OCI-LY7 (cell line): Measurements from ENCODE around the gene CCL27. TPM values are rescaled to one million over a fixed set of nuclear protein-coding genes. Genes with fewer than 3 reads are reported as not detected.
A peak's percentile ranks its signal among the peaks of the same experiment; 100 is the strongest.

ENCODE experiments used
- BruUV-seq: library from RNA; stranded (reverse); fragments of 400-500 nt; replicated peaks from 2 replicates; lab custom pipeline; 2021; lab: Mats Ljungman, UMichigan
- CTCF ChIA-PET: fragments of 300-600 bp; sonication (Branson Sonifier 250); formaldehyde crosslinking; loops from one replicate; lab custom pipeline; 2022; ENCODE audit warnings: antibody characterized with exemption; ENCODE audit not compliant: unreplicated experiment; lab: Charles Lee
- POLR2A ChIA-PET: fragments of 300-600 bp; sonication (Branson Sonifier 250); formaldehyde crosslinking; loops from one replicate; lab custom pipeline; 2022; ENCODE audit warnings: antibody characterized with exemption; lab: Charles Lee
- DNase-seq: peaks from one replicate; pipeline ENCODE4 v3.0.0-alpha.2; 2015; ENCODE audit warnings: low spot score
- H2AFZ ChIP-seq: fragments of 200-600 bp; sonication (generic), shearing (Covaris generic); 2 replicates; pipeline ENCODE4 v1.6.1; 2014; ENCODE audit warnings: mild to moderate bottlenecking, antibody characterized with exemption, low read length, moderate library complexity
- H3K27ac ChIP-seq: fragments of 200-600 bp; sonication (generic); 2 replicates; pipeline ENCODE4 v1.5.1; 2014; ENCODE audit warnings: mixed run types, low read depth, mild to moderate bottlenecking, moderate library complexity, low read length, inconsistent platforms; ENCODE audit not compliant: poor library complexity, severe bottlenecking
- H3K36me3 ChIP-seq: fragments of 200-600 bp; sonication (generic); 2 replicates; pipeline ENCODE4 v1.6.1; 2014; ENCODE audit warnings: mild to moderate bottlenecking, antibody characterized with exemption, low read length, moderate library complexity, mixed read lengths; ENCODE audit not compliant: insufficient read depth
- H3K4me1 ChIP-seq: fragments of 200-600 bp; sonication (generic); 2 replicates; pipeline ENCODE4 v1.5.1; 2014; ENCODE audit warnings: mild to moderate bottlenecking, low read length; ENCODE audit not compliant: insufficient read depth, poor library complexity, severe bottlenecking
- H3K4me2 ChIP-seq: fragments of 200-600 bp; sonication (generic); 2 replicates; pipeline ENCODE4 v1.6.1; 2014; ENCODE audit warnings: mild to moderate bottlenecking, low read length
- H3K4me3 ChIP-seq: fragments of 200-600 bp; sonication (generic); 2 replicates; pipeline ENCODE4 v1.5.1; 2014; ENCODE audit warnings: mild to moderate bottlenecking, low read depth, low read length; ENCODE audit not compliant: poor library complexity, severe bottlenecking
- H3K79me2 ChIP-seq: fragments of 200-600 bp; sonication (generic); 2 replicates; pipeline ENCODE4 v1.6.1; 2016; ENCODE audit warnings: low read depth, mild to moderate bottlenecking, low read length, moderate library complexity, mixed read lengths; ENCODE audit not compliant: insufficient read depth
- H3K9me2 ChIP-seq: fragments of 200-600 bp; sonication (generic); 2 replicates; pipeline ENCODE4 v1.6.1; 2016; ENCODE audit warnings: mild to moderate bottlenecking, low read length, mixed read lengths; ENCODE audit not compliant: insufficient read depth
- H3K9me3 ChIP-seq: fragments of 200-600 bp; sonication (generic); 2 replicates; pipeline ENCODE4 v1.6.1; 2014; ENCODE audit warnings: mild to moderate bottlenecking, mixed run types, low read length, mixed read lengths
- H4K20me1 ChIP-seq: fragments of 200-600 bp; sonication (generic); 2 replicates; pipeline ENCODE4 v1.6.1; 2014; ENCODE audit warnings: mild to moderate bottlenecking, antibody characterized with exemption, low read length, moderate library complexity, mixed read lengths; ENCODE audit not compliant: insufficient read depth
- CTCF ChIP-seq: fragments of 200-600 bp; sonication (generic); conservative IDR thresholded peaks from 2 replicates; pipeline ENCODE4 v1.5.1; 2014; ENCODE audit warnings: mild to moderate bottlenecking, antibody characterized with exemption, low read length, moderate library complexity, mixed read lengths
- EZH2phosphoT487 ChIP-seq: fragments of 200-600 bp; sonication (generic); IDR thresholded peaks from 2 replicates; pipeline ENCODE4 v1.6.1; 2018; ENCODE audit warnings: low read depth, borderline replicate concordance, mild to moderate bottlenecking, mixed run types, antibody characterized with exemption, low read length, moderate library complexity, mixed read lengths
- intact Hi-C: fragments of 100-400 bp; cut with micrococcal nuclease; formaldehyde crosslinking; loops from one replicate; pipeline ENCODE4 v1.10.0; 2022; ENCODE audit not compliant: unreplicated experiment
- total RNA-seq, 2 experiments: library from RNA; depleted of rRNA in 1 of 2; stranded (reverse); fragments of >200 nt in 1 of 2; shearing (Covaris generic) in 1 of 2; gene quantifications; 2 replicates each; pipeline ENCODE4 v1.2.3, GENCODE V29; 2014 to 2022

Gene CCL27
- total RNA-seq, 2 experiments from 2014 or later, result 0.42 TPM; not detected in 1

- DNase-seq, result peak; percentile 61
- TF ChIP-seq EZH2phosphoT487 (no peak), CTCF (peak; percentile 98)
- Histone ChIP-seq H3K4me3 (no peak overlapping the region), H3K79me2 (no peaks in the 10 kb centered on the region), H3K9me2 (no peaks in the 10 kb centered on the region), H3K36me3 (no peaks in the 10 kb centered on the region), H4K20me1 (no peaks in the 10 kb centered on the region), H3K9me3 (no peaks in the 10 kb centered on the region), H3K27ac (no peak overlapping the region), H3K4me2 (peak overlapping the region; percentile 45; the same call in 1 of the 2 replicates), H3K4me1 (no peaks in the 10 kb centered on the region), H2AFZ (no peak overlapping the region)
- ChIA-PET CTCF (interaction anchor here (0.7 kb wide), 1 partner anchor 27 kb away, joined by 3 read pairs; no protein-coding TSS in a partner anchor), POLR2A (no interaction called here)
- BruUV-seq, result no TSS peak
- intact Hi-C loops, result loop anchor here (1.0 to 2.0 kb wide), 3 partner anchors 27 to 89 kb away; partner anchors contain the start of gene RPP25L
Measured at GRCh38 chr9:34701769-34702736, 39.6 kb upstream of the CCL27 start.

- ChIA-PET POLR2A (interaction anchor here (1.1 kb wide), 1 partner anchor 9 kb away, joined by 3 read pairs; no protein-coding TSS in a partner anchor), CTCF (no interaction called here)
- Histone ChIP-seq H3K4me2 (peak overlapping the region; percentile 45; the same call in 1 of the 2 replicates), H2AFZ (no peak overlapping the region), H3K4me3 (no peak overlapping the region), H3K36me3 (no peaks in the 10 kb centered on the region), H4K20me1 (no peaks in the 10 kb centered on the region), H3K9me2 (no peaks in the 10 kb centered on the region), H3K79me2 (no peaks in the 10 kb centered on the region), H3K9me3 (no peaks in the 10 kb centered on the region), H3K4me1 (no peaks in the 10 kb centered on the region), H3K27ac (no peak overlapping the region)
- BruUV-seq, result no TSS peak
- peak; percentile 18 for DNase-seq
- TF ChIP-seq CTCF (peak; percentile 68), EZH2phosphoT487 (no peak)
- intact Hi-C loops, result no loop called here
Measured at GRCh38 chr9:34701023-34701768, 38.7 kb upstream of the CCL27 start.
